Endothelial cell of umbilical vein (primary cell): ENCODE data around the gene GLUD1.
"Not testable (repeated sequence)": the region's sequence is repeated elsewhere in the genome, so short reads cannot be mapped to it uniquely, and the experiment has no call there.

Experiments used
- CTCF ChIP-seq, 2 donors: IDR thresholded peaks; 1 replicate in 1 of 2; 2 replicates in 1 of 2; pipeline ENCODE4 v1.5.1; 2011; ENCODE audit warnings: low read length in 2 of 2, mild to moderate bottlenecking in 2 of 2, moderate library complexity in 2 of 2, control low read depth in 1 of 2, inconsistent platforms in 1 of 2, low read depth in 1 of 2; ENCODE audit not compliant: insufficient read depth in 1 of 2; ENCODE audit errors: extremely low read depth in 1 of 2
- EZH2 ChIP-seq: IDR thresholded peaks from 2 replicates; pipeline ENCODE4 v1.6.1; 2012; ENCODE audit warnings: borderline replicate concordance, low read depth, mild to moderate bottlenecking, moderate library complexity, low read length, inconsistent platforms; ENCODE audit not compliant: severe bottlenecking
- GATA2 ChIP-seq: IDR thresholded peaks from 2 replicates; pipeline ENCODE4 v1.7.0; 2011; ENCODE audit warnings: low read depth, mild to moderate bottlenecking, moderate library complexity, mixed read lengths, low read length; ENCODE audit not compliant: insufficient read length, insufficient read depth
- MAX ChIP-seq: IDR thresholded peaks from 2 replicates; pipeline ENCODE4 v1.6.1; 2011; ENCODE audit not compliant: insufficient read depth, insufficient read length
- MYC ChIP-seq: IDR thresholded peaks from one replicate; pipeline ENCODE4 v1.6.1; 2011; ENCODE audit warnings: mild to moderate bottlenecking, low read depth, low read length
- POLR2A ChIP-seq: IDR thresholded peaks from 2 replicates; pipeline ENCODE4 v1.6.1; 2012; ENCODE audit warnings: low read depth, mild to moderate bottlenecking, control low read depth, low read length
- POLR2AphosphoS5 ChIP-seq: IDR thresholded peaks from 2 replicates; pipeline ENCODE4 v1.6.1; 2012; ENCODE audit warnings: low read depth, mild to moderate bottlenecking, control low read depth, low read length, moderate library complexity; ENCODE audit not compliant: insufficient read depth

- not testable (repeated sequence) for TF ChIP-seq CTCF (IDR thresholded peaks at IDR 0.05; ENCODE audit: extremely low read depth in 1 of 2, insufficient read depth in 1 of 2, low read depth in 1 of 2, low read length in 2 of 2); EZH2; POLR2AphosphoS5; GATA2; POLR2A; MAX; MYC
Measured at GRCh38 chr10:87104727-87105126, 10.1 kb upstream of the GLUD1 start.
